HG03064 (cell line): Measurements from ENCODE around the gene CENPO.
"Not testable (repeated sequence)": the region's sequence is repeated elsewhere in the genome, so short reads cannot be mapped to it uniquely, and the experiment has no call there.

ENCODE experiments used
- ATAC-seq: cut with Tn5 transposase; IDR thresholded peaks from one replicate; pipeline ENCODE4 v1.9.1; 2021; ENCODE audit warnings: low read depth; ENCODE audit not compliant: unreplicated experiment

The CENPO gene

GRCh38 chr2:24785671-24786321 lies 7.4 kb upstream of the CENPO start:
- ATAC-seq = peak; percentile 76

DNA sequence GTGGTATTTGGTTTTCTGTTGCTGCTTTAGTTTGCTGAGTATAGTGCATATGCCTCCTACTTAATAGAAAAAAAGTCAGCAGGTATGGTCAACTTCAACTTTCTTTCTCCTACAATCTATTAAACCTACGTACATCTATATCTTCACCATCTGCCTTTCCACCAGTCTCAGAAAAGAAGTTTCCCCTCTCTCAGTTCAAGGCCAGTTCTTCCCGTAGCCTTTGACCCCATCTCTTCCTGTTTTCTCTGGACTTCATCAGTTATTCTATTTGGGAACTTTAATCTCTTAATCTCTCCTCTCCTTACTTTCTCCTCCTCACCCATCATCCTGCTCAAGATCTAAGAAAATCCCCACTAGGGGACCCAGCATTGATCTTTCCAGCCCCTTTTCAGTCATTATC lies 5.7 kb upstream of the CENPO start:
- no peak for ATAC-seq

DNA sequence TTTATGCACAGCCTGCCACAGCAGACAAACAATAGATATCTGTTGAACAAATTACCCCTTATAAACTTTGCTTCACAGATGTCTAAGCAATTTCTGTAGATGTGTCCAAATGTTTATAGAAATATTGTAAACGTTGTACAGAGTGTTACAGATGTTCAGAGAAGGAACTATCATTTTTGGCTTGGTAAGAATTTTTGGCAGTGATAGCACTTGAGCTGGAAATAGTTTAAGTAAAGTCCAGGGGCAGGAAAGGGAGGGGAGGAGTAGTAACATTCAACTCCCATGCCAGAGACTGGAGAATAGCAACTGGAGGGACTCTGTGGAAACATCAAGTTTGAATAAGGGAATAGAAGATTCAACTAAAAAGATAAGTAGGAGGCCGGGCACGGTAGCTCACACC lies 4.4 kb upstream of the CENPO start:
- ATAC-seq = no peak

GRCh38 chr2:24791452-24791851 lies 1.8 kb upstream of the CENPO start:
- ATAC-seq = no peak

DNA sequence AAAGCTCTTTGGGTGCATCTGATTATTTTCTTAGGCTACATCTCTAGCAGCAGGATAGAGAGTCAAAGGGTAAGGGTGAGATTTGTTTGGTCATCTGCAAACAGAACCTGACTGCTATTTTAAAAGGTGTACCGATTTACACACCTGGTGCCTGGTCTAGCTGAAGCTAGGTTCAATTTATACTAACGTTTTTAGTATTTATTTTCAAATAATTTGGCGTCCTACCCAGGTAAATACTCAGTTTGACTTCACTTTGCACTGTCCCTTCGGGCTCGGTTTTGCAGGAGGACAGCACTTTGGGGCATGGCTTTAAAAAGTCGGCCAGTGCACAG lies 717 bp upstream of the CENPO start:
- ATAC-seq = no peak

GRCh38 chr2:24793761-24794435 lies 673 bp downstream of the CENPO start:
- no peak for ATAC-seq

DNA sequence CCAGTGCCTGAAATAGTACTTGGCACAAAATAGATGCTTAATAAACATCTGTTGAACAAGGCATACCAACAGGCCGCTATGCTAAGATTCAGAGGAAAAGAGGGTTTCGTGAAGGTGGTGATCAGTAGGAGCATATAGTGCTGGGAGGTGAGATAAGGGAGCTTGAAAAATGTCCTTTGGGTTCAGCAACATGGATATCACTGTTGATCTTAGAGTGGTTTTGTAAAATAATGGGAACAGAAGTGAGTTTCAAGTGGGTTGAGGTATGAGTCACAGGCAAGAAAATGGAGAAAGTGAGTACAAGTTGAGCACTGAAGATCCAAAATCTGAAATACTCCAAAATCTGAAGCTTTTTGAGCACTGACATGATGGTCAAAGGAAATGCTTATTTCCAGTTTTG lies 4.4 kb downstream of the CENPO start:
- no peak for ATAC-seq

GRCh38 chr2:24800487-24800886 lies 7.3 kb downstream of the CENPO start:
- ATAC-seq = not testable (repeated sequence)

- ATAC-seq = not testable (repeated sequence)
These were observed 12.8 kb downstream of the CENPO start for GRCh38 chr2:24805811-24806660.

DNA sequence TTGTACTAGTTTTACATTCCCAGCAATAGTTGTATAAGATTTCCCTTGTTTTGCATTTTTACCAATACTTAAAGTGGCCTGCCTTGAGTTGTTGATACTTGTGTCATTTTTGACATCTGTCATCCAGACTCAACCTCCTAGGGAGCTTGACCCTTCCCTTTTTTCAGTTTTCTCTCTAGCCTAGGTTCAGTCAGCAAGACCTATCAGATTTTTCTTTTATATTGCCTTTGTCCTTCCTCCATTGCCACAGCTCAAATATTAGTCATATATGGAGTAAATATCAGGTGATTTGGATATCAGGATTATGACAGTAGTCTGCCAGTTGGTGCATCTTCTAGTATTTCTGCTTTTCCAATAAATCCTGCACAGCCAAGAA lies 13.4 kb downstream of the CENPO start:
- ATAC-seq = no peak

- no peak for ATAC-seq
These were observed 16.2 kb downstream of the CENPO start for GRCh38 chr2:24809316-24810007.

DNA sequence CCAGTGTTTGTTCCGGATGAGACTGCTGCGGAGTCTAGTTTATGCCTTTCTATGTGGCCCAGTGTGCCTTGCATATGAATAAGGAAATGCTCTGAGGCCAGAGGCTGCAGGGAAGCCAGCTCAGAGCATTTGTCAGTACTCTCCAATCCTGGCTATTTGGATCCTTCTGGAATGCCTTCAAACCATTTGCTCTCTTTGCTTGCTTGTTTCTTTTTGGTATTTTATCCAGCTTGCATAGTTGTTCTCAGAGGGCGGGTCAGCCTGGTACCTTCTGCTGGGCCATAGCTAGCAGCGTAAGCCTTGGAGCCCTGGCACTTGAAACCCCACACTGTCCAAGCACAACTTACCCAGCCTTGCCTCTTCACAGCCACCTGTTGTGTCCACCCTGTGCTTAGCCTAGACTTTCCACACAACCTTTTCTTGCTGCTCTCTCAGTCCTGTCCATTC lies 20.5 kb downstream of the CENPO start:
- ATAC-seq = no peak

DNA sequence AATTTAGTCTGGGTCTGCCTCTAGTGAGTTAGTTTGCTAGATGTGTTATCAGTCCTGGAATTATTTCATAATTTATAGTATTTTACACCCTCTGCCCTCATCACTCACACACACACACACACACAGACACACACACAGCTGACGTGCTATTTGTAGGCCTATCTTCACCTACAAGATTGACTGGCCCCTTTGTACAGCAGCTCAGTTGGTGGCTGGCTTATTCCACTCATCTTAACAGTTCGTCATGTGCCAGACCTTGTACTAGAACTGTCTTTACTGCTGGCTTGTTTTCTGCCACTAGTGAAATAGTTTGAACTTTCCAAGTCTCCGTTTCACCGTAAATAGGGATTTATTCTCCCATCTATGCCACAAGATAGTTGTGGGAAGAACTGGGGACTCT lies 21.3 kb downstream of the CENPO start:
- no peak for ATAC-seq

GRCh38 chr2:24815171-24815570 lies 21.9 kb downstream of the CENPO start:
- no peak for ATAC-seq

- ATAC-seq = no peak
These were observed 23.2 kb downstream of the CENPO start for GRCh38 chr2:24816404-24816803.

DNA sequence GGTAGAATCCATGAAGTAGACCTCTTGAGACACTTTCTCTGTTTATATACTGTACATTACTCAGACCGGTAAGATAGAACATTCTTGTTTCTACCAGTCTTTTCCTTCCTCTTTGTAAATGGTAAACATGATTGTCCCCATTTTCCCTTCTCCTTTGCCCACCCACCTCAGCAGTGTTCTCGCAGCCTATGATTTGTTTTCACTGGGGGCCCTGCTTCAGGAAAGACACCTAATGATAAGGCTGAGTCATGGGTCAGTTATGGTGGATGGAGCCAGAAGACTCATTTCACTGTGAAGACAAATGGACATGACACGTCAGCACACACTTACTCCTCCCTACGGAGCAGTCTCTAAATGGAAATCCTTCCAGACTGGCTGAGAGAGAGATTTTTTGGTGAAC lies 23.7 kb downstream of the CENPO start:
- no peak for ATAC-seq

GRCh38 chr2:24818721-24819167 lies 25.5 kb downstream of the CENPO start:
- no peak for ATAC-seq

- ATAC-seq = no peak
These were observed 26.4 kb downstream of the CENPO start for GRCh38 chr2:24819442-24820174.

DNA sequence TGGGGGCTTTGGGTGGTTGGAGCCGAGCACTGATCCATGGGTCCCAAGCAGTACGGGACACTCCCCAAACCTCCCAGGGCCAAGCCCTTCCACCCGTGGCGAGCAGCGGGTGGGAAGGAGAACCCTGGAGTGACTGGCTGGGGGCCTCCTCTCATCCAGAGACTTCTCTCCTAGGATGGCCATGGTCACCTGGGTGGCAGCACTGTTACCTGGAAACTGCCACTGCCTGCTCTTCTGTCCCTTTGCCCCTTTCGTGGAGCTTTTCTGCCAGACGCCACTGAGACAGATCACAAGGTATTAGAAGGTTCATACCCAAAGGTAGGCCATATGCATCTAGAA lies 26.9 kb downstream of the CENPO start:
- no peak for ATAC-seq

GRCh38 chr2:24820598-24821432 lies 27.6 kb downstream of the CENPO start:
- no peak for ATAC-seq
